ENCODE measurements around the gene RIMOC1.

DNA sequence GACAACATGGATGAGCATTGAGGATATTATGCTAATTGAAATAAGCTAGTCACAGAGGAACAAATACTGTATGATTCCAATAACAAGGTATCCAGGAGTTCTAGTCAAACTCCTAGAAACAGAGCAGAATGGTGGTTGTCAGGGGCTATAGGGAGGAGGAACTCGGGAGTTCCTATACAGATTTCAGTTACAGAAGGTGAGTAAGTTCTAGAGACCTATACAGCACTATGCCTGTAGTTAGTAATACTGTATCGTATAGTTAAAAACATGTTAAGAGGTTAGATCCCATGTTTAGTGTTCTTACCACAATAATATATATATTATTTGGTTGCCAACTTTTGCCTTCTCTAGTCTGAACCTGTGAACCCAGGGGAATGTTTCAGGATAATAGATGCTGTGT is 26.0 kb upstream of the RIMOC1 start:
- TF ChIP-seq, protein P1, sequence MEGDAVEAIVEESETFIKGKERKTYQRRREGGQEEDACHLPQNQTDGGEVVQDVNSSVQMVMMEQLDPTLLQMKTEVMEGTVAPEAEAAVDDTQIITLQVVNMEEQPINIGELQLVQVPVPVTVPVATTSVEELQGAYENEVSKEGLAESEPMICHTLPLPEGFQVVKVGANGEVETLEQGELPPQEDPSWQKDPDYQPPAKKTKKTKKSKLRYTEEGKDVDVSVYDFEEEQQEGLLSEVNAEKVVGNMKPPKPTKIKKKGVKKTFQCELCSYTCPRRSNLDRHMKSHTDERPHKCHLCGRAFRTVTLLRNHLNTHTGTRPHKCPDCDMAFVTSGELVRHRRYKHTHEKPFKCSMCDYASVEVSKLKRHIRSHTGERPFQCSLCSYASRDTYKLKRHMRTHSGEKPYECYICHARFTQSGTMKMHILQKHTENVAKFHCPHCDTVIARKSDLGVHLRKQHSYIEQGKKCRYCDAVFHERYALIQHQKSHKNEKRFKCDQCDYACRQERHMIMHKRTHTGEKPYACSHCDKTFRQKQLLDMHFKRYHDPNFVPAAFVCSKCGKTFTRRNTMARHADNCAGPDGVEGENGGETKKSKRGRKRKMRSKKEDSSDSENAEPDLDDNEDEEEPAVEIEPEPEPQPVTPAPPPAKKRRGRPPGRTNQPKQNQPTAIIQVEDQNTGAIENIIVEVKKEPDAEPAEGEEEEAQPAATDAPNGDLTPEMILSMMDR (IDR thresholded peaks at IDR 0.05; ENCODE audit: poor library complexity, severe bottlenecking) = no peak
- no peak for TF ChIP-seq TAF1 (IDR thresholded peaks at IDR 0.05; ENCODE audit: low read depth)
- TF ChIP-seq EP300 (conservative IDR thresholded peaks at IDR 0.05; ENCODE audit: poor library complexity, severe bottlenecking) = no peak
- TF ChIP-seq RAD21 (conservative IDR thresholded peaks at IDR 0.05) = no peak
- no peak for TF ChIP-seq POLR2AphosphoS5 (IDR thresholded peaks at IDR 0.05)
- TF ChIP-seq MXI1 (conservative IDR thresholded peaks at IDR 0.05; ENCODE audit: poor library complexity, severe bottlenecking) = no peak
- TF ChIP-seq, protein P2, sequence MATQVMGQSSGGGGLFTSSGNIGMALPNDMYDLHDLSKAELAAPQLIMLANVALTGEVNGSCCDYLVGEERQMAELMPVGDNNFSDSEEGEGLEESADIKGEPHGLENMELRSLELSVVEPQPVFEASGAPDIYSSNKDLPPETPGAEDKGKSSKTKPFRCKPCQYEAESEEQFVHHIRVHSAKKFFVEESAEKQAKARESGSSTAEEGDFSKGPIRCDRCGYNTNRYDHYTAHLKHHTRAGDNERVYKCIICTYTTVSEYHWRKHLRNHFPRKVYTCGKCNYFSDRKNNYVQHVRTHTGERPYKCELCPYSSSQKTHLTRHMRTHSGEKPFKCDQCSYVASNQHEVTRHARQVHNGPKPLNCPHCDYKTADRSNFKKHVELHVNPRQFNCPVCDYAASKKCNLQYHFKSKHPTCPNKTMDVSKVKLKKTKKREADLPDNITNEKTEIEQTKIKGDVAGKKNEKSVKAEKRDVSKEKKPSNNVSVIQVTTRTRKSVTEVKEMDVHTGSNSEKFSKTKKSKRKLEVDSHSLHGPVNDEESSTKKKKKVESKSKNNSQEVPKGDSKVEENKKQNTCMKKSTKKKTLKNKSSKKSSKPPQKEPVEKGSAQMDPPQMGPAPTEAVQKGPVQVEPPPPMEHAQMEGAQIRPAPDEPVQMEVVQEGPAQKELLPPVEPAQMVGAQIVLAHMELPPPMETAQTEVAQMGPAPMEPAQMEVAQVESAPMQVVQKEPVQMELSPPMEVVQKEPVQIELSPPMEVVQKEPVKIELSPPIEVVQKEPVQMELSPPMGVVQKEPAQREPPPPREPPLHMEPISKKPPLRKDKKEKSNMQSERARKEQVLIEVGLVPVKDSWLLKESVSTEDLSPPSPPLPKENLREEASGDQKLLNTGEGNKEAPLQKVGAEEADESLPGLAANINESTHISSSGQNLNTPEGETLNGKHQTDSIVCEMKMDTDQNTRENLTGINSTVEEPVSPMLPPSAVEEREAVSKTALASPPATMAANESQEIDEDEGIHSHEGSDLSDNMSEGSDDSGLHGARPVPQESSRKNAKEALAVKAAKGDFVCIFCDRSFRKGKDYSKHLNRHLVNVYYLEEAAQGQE (IDR thresholded peaks at IDR 0.05; ENCODE audit: borderline replicate concordance) = no peak

Data from neural cell (in vitro differentiated cells).